HG02870 (cell line): ENCODE results near the gene TMUB1.

Experiments used
- ATAC-seq: cut with Tn5 transposase; IDR thresholded peaks from one replicate; pipeline ENCODE4 v1.9.1; 2021; ENCODE audit warnings: mild to moderate bottlenecking, moderate library complexity; ENCODE audit not compliant: unreplicated experiment

The TMUB1 gene

DNA sequence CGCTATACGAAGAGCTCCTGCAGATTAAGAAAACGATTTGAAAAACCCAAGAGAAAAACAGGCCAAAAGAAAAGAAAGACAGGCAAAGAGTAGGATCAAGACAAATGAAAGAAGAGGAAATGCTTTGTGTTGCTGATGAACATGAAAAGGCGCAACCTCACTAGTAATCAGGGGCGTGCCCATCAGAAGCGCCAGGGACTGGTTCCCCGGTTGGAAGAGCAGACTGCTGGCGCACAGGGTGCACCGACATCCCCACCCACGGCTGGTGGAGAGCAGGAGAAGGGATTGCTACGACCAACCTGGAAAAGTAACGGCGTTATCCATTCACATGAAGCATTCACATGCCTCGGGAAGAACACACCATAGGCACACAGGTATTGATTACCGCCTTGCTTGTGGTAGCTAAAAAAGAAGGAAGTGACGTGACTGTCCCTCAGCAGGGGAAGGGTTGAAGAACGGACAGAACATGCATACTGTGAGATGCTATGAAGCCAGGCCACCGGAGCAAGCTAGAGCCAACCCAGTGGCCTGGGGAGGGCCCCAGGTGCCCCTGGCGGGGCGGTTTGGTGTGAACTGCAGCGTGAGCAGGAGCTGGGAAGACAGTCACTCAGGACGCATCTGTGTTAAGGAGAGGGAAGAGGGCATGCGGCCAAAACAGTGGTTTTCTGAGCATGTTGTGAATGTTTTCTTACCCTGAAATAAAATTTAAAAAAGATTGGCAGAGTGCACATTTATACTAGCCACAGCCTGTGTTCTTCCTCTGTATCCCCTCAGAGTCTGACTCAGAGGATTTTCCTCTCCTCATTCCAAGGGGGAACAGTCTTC, 21.3 kb upstream of the TMUB1 start:
- ATAC-seq = no peak

GRCh38 chr7:151103973-151104372, 20.7 kb upstream of the TMUB1 start:
- no peak for ATAC-seq

DNA sequence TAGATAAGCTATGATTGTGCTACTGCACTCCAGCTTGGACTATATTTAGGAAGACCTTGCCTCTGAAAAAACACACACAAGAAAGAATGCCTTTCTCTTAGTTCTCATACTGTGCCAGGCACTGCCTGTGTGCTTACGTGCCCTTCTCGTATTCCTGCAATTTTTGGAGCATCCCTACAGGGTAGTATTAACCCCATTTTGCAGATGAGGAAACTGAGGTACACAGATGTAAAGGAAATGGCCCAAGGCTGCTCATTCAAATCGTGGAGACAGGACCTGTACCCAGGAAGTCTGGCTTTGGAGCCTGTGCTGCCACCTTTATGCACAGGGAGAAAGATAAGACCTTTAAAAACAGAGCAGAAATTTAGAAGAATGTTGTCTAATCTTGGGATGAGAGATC, 19.7 kb upstream of the TMUB1 start:
- no peak for ATAC-seq

DNA sequence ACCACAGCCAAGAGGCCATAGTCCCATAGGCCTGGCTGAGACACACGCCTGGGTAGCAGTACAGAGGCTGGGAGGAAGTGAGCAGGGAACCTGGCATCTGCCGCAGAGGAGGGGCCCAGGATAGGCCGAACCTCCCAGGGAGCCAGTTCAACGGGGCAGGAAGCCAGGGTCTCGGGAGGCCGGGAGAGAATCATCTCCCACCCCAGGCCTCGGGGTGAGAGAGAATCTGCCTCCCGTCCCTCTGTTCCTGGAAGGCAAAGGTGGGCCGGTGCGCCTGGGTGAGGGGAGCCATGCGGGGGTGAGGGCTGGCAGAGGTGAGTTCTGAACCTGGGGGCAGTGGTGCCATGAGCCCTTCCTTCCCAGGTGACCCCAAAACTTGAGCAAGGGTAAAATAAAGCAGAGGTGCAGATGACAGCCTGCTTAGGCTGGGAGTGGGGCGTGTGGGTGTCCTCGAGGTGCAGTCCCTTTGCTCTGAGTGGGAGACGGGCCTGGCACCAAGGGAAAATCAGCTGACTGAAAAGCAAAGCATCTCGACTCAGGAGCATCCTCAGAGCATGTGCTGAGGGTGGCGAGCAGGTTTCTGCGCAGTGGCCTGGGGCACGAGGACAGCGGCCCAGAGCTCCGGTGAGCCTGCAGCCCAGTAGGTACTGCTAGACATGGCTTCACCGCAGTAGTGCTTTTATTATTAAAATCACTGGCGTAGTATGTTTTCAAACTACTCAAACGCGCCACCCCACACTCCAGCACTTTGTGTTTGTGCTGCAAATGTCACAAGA, 18.5 kb upstream of the TMUB1 start:
- ATAC-seq = no peak

DNA sequence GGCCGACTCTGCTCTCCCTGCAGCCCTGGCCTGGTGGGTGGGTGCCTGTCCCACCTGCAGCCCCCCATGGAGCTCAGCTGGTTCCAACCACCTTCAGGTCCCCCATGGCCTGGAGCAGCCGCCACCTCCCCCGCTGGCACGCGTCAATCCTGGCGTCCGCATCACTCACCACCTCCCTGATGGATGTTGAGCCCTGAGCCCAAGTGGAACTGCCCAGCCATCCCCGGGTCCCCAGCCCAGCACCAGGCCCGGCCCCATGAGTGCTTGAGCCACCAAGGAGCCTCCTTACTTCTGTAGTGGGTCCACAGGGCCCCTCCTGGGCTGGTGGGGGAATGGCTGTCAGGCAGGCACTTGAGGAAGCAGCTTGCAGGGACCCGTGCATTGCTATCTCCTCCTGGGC, 17.6 kb upstream of the TMUB1 start:
- no peak for ATAC-seq

DNA sequence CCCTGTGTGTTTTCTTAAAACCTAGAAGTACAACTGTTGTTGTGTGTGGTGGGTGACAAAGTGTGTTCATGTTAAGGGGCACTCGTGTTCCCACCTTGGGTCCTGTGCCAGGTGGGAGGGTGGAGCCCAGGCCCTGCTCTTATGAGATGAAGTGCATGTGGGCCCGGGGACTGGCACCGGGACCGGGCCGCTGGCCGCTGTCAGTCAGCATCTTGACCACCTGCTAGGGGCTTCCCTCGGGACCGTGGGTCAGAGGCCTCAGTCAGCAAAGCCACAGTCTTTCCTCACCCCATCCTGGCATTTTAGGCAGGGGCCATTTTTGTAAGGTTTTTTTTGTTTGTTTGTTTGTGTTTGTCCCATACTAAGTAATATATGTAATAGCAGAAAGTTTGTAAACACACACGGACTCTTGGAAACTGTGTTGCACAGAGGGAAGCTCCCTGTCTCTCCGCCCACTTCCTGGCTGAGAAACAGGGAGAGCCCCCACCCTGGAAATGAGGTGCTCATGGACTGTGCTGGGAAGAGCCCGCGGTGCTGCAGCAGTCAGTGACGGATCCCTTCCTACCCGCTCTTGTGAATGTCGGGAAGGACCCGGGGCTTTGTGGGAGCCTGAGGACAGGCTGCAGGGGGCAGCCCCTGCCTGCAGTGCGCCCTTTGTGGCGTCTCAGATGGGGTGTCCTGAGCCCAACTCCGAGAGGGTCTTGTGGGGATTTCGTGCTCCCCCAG, 16.4 kb upstream of the TMUB1 start:
- no peak for ATAC-seq

DNA sequence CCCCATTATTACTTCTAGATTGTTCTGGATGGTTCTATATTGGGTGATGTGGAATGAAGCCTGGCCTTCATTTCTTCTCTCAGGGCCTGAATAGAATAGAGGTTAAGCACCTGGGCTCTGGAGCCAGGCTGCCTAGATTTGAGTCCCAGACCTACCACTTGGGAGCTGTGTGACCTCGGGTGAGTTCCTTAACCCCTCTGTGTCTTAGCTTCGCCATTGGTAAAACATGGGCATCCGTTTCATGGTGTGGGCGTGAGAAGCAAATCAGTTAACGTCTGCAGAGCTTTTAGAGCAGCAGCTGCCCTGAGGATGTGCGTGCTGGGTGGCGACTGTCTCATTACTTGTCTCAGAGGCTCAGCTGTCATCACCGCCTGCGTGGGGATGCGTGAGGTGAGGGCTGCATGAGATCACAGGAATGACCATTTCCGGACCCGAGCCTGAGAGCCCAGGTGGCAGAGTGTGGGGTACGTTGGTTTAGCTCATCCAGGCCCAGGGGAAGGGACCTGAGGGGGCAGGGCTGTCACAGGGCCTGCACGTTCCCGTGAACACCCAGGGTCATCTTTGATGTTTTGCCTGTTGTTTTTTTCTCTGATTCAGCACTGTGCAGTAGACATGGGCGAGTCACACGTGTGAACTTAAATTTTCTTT, 12.7 kb upstream of the TMUB1 start:
- no peak for ATAC-seq

GRCh38 chr7:151095123-151095797, 12.0 kb upstream of the TMUB1 start:
- no peak for ATAC-seq

- no peak for ATAC-seq
These were observed 11.4 kb upstream of the TMUB1 start for GRCh38 chr7:151094675-151095074.

DNA sequence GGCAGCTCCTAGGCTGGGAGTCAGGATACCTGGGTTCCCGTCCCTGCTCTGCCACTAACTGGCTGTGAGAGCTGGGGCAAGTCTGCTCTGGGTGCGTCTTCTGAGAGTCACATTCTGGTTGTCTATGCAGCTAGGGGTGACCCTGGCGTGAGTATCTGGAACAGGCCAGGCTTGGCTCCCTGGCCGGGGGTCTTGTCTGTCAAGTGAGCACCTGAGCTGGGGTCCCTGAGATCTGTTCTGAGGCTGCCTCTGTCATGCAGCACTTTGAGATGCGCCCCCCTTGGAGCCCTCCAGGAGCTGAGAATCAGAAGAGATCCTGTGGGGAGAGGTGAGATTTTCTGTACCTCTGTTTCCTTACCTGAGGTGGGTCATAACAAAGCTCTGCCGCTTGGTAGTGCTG, 10.5 kb upstream of the TMUB1 start:
- no peak for ATAC-seq

- no peak for ATAC-seq
These were observed 8.7 kb upstream of the TMUB1 start for GRCh38 chr7:151091988-151092387.

- ATAC-seq = no peak
These were observed 8.1 kb upstream of the TMUB1 start for GRCh38 chr7:151091431-151091830.

DNA sequence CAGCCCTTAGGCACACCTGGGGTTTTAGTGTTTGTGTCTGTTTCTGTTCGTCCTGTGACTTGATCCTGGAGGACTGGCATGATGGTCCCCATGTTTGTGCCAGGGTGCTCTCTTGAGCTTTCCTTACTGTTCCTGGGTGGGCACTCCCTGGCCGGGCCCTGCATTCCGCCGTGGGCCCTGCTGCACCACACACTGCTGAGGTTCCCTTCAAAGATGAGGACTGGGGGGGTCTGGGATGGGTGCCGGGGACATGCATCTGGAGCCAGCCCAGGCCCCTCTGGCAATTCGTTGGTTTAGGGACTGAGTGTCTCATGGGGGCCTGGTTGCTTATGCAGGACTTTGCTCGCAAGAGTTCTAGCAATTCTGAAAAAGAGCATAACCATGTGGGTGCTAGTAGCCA, 7.7 kb upstream of the TMUB1 start:
- ATAC-seq = no peak

DNA sequence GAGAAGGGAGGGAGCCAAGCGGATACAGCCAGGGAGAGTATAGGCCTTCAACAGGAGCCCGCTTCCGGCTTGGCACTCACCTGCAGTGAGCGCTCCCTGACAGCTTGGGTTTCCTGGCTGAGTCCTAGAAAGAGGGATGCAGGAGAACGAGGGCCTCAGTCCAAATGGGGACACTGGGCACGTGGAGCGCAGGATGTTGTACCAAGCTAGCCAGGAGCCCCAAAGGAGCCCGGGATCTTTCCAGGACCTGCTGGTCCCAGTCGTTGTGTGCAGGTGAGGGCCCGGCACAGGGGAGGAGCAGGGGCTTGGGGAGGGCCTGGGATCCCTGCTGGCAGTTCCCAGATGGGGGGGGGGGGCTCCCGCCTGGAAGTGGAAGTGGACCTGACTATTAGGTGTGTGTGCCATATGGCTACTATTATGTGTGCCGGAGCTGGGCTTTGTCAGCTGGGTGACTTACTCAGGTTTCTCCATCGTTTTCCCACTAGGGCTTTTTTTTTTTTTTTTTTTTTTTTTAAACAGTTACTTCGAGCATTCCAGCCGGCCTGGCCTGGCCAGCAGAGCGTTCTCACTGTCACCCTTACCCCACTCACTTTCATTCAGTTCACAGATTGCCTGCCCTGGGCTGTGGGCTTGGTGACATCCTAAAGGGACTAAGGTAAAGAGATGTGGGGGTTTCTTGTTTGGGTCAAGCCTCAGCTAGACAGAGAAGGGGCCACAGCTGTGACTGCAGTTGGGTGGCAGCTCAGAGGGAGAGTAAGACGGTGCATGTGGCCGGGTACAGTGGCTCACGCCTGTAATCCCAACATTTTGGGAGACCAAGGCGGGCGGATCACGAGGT, 6.8 kb upstream of the TMUB1 start:
- no peak for ATAC-seq

DNA sequence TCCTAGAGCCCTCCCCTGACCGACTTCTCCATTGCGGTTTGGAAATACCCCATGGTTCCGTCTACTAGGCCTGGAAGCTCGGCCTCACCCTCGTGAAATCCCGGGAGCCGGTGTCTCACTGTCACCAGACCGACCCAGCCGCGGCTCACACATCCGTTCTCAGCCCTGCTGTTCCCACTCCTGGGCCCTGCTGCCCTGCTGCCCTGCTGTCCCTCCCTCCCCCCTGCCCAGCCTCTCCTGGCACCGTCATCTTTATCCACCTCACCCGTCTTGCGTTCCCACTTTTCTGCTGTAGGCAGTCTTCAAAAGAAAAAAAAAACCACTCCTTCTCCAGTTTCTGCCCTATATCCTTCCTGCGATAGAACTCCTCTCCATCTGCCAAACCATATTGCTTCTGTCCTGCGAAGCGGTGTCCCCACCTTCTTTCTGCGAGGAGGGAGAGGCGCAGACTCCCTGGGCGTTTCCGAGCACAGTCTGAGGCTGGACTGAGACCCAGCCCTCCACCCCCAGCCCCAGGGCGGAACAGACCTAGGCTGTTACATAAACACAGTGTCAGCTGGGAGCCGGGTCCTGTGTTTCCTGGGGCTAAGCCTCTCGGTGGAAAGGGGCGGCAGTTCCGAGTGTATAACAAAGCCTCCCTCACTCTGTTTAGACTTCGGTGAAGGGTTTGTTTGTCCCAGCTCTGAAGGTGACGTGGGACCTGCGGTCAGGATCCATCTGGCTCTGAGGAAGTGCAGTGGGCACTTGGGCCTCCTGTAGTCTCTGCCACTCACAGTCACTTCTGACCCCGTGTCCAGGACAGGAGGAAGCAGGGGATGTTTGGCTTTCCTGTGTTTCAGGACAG, 5.8 kb upstream of the TMUB1 start:
- ATAC-seq = no peak

DNA sequence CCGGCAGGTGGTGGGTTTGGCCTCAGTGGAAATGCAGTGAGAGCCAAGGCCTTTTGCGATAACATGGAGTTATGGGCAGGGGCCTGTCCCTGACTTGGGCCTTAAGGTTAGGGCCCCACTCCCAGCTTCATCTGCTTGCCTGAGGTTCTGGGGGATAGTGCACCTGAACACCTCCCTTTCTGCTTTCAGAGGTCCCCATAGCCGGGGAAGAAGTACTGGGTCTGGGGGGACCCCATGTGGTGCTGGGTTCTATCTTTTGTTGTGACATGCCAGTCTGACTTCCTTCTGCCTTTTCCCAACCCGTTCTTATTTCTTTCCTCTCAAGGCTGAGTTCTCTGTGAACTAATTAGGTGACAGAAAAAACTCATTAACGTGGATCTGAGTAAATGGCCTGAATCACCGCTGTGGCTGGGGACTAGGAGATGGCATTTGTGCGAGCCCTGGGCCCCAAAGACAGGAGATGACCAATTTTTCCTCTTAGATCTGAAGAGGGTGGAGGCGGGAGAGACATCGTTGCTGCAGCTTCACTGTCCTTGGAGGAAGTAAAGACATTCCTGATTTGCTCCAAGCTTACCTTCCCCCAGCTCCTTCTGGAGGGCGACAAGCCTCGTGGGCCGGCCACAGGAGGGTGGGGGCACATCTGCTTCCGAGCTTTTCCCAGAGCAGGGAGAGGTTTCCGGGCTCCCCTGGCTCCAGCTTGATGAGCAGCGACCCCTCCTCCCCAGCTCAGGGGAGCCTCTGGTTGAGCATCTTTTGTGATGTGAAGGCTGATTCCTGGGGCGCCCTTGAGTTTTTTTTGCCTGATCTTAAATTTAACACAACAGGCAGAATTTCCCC, 4.9 kb upstream of the TMUB1 start:
- ATAC-seq = no peak

- ATAC-seq = no peak
These were observed 4.1 kb upstream of the TMUB1 start for GRCh38 chr7:151087245-151088018.
